GM21367 (cell line): Measurements from ENCODE around the gene KCTD1.

ENCODE experiments used
- ATAC-seq: cut with Tn5 transposase; IDR thresholded peaks from one replicate; pipeline ENCODE4 v1.9.1; 2021; ENCODE audit not compliant: unreplicated experiment

KCTD1 gene

GRCh38 chr18:26549263-26550094, 1.1 kb upstream of the KCTD1 start:
- no peak for ATAC-seq

- peak; percentile 71 for ATAC-seq
Measured at GRCh38 chr18:26547646-26548414, 523 bp downstream of the KCTD1 start.

- ATAC-seq, result no peak
Measured at GRCh38 chr18:26546875-26547645, 1.3 kb downstream of the KCTD1 start.

- no peak for ATAC-seq
Measured at GRCh38 chr18:26546170-26546874, 2.0 kb downstream of the KCTD1 start.

- no peak for ATAC-seq
Measured at GRCh38 chr18:26545335-26546123, 2.8 kb downstream of the KCTD1 start.

GRCh38 chr18:26544451-26544850, 3.9 kb downstream of the KCTD1 start:
- ATAC-seq, result no peak

GRCh38 chr18:26543373-26543772, 5.0 kb downstream of the KCTD1 start:
- no peak for ATAC-seq

- ATAC-seq, result no peak
Measured at GRCh38 chr18:26540043-26540628, 8.2 kb downstream of the KCTD1 start.

- no peak for ATAC-seq
Measured at GRCh38 chr18:26538524-26538923, 9.8 kb downstream of the KCTD1 start.

- ATAC-seq, result no peak
Measured at GRCh38 chr18:26536664-26537063, 11.7 kb downstream of the KCTD1 start.

GRCh38 chr18:26536032-26536431, 12.3 kb downstream of the KCTD1 start:
- no peak for ATAC-seq

GRCh38 chr18:26535630-26536029, 12.7 kb downstream of the KCTD1 start:
- ATAC-seq, result no peak

- no peak for ATAC-seq
Measured at GRCh38 chr18:26532367-26533340, 15.7 kb downstream of the KCTD1 start.

- no peak for ATAC-seq
Measured at GRCh38 chr18:26531605-26532298, 16.6 kb downstream of the KCTD1 start.

- ATAC-seq, result no peak
Measured at GRCh38 chr18:26526966-26527234, 21.5 kb downstream of the KCTD1 start.

GRCh38 chr18:26526128-26526965, 22.0 kb downstream of the KCTD1 start:
- ATAC-seq, result no peak
